A549 (cell line): ENCODE results near the gene PISD. TPM values are rescaled to one million over a fixed set of nuclear protein-coding genes. Genes with fewer than 3 reads are reported as not detected.

Experiments used
- ATAC-seq, 2 experiments: fragments of 200-7000 bp in 1 of 2; fragments of >200 bp in 1 of 2; cut with Nextera tagmentation in 1 of 2; cut with Tn5 transposase in 1 of 2; 3 replicates each; pipeline versions ENCODE4 v1.8.0 to v1.9.1; 2018 to 2020; ENCODE audit warnings: mild to moderate bottlenecking in 1 of 2, moderate library complexity in 1 of 2
- CTCF ChIA-PET: fragments of 300-600 bp; sonication (Branson Sonifier 250); formaldehyde crosslinking; extraction: SDS; loops from one replicate; lab custom pipeline; 2021; ENCODE audit warnings: antibody characterized with exemption, inconsistent platforms; lab: Yijun Ruan, JAX
- POLR2A ChIA-PET: fragments of 350-600 bp; formaldehyde crosslinking; extraction: SDS; loops from one replicate; lab custom pipeline; 2021; ENCODE audit warnings: antibody characterized with exemption, inconsistent platforms; lab: Yijun Ruan, JAX
- DNase-seq, 2 experiments: peaks; one replicate each; pipeline versions ENCODE4 v3.0.0 to v3.0.0-alpha.2; 2011 to 2016; ENCODE audit warnings: low read depth in 1 of 2, low spot score in 1 of 2
- FAIRE-seq: peaks from 2 replicates; lab custom pipeline; 2011; peaks lifted over from hg19 to GRCh38; lab: Jason Lieb, UNC
- H3K27ac ChIP-seq, 2 experiments: fragments of >200 bp; sonication (Bioruptor Twin); formaldehyde crosslinking; 3 replicates each; pipeline ENCODE4 v1.5.1; 2016 to 2017
- H3K4me1 ChIP-seq: fragments of >200 bp; sonication (Bioruptor Twin); formaldehyde crosslinking; 3 replicates; pipeline ENCODE4 v1.6.1; 2016
- H3K4me2 ChIP-seq: fragments of >200 bp; sonication (Bioruptor Twin); formaldehyde crosslinking; 3 replicates; pipeline ENCODE4 v1.6.1; 2016
- H3K4me3 ChIP-seq: fragments of >200 bp; sonication (Bioruptor Twin); formaldehyde crosslinking; 3 replicates; pipeline ENCODE4 v1.5.1; 2016
- H3K9me3 ChIP-seq: fragments of >200 bp; sonication (Bioruptor Twin); formaldehyde crosslinking; 3 replicates; pipeline ENCODE4 v1.6.1; 2016
- BHLHE40 ChIP-seq: IDR thresholded peaks from 2 replicates; pipeline ENCODE4 v1.6.1; 2012; ENCODE audit warnings: low read depth, low read length, inconsistent platforms
- ELK1 ChIP-seq: fragments of 150-350 bp; IDR thresholded peaks from 2 replicates; pipeline ENCODE4 v1.6.1; 2014; ENCODE audit warnings: low read depth, mild to moderate bottlenecking, low read length
- FOXS1 ChIP-seq: fragments of 250-450 bp; sonication (Bioruptor Pico); IDR thresholded peaks from 2 replicates; pipeline ENCODE4 v1.5.0; 2020; ENCODE audit warnings: mild to moderate bottlenecking, moderate library complexity
- GATA3 ChIP-seq: IDR thresholded peaks from 2 replicates; pipeline ENCODE4 v1.6.1; 2012; ENCODE audit warnings: borderline replicate concordance
- HDAC2 ChIP-seq: fragments of 200-600 bp; sonication (generic); IDR thresholded peaks from 2 replicates; pipeline ENCODE4 v1.6.1; 2016
- HES2 ChIP-seq: fragments of >200 bp; sonication (Bioruptor Twin); formaldehyde crosslinking; IDR thresholded peaks from 2 replicates; pipeline ENCODE4 v1.6.1; 2016
- HOXA7 ChIP-seq: fragments of 250-450 bp; sonication (Bioruptor Pico); IDR thresholded peaks from 2 replicates; pipeline ENCODE4 v1.5.0; 2020; ENCODE audit warnings: mild to moderate bottlenecking, moderate library complexity
- HOXB5 ChIP-seq: fragments of 250-450 bp; sonication (Bioruptor Pico); IDR thresholded peaks from 2 replicates; pipeline ENCODE4 v1.5.0; 2020; ENCODE audit warnings: mild to moderate bottlenecking, moderate library complexity
- KDM1A ChIP-seq: fragments of 200-600 bp; sonication (generic); IDR thresholded peaks from 2 replicates; pipeline ENCODE4 v1.6.1; 2016; ENCODE audit warnings: low read depth, mild to moderate bottlenecking
- KDM5A ChIP-seq: fragments of 200-600 bp; sonication (generic); IDR thresholded peaks from 2 replicates; pipeline ENCODE4 v1.6.1; 2016; ENCODE audit warnings: antibody characterized with exemption, mild to moderate bottlenecking
- MYC ChIP-seq: IDR thresholded peaks from 2 replicates; pipeline ENCODE4 v1.6.1; 2012; ENCODE audit warnings: mild to moderate bottlenecking, inconsistent platforms, low read length, improper control_type of control experiment, borderline replicate concordance
- NFE2L2 ChIP-seq: fragments of 150-350 bp; conservative IDR thresholded peaks from 2 replicates; pipeline ENCODE4 v1.6.1; 2014; ENCODE audit warnings: low read length
- POLR2A ChIP-seq: IDR thresholded peaks from 2 replicates; pipeline ENCODE4 v1.6.1; 2012; ENCODE audit warnings: mild to moderate bottlenecking, low read length
- POLR2AphosphoS2 ChIP-seq: conservative IDR thresholded peaks from 2 replicates; pipeline ENCODE4 v1.6.1; 2012; ENCODE audit warnings: low read length, improper control_type of control experiment, inconsistent platforms
- RAD21 ChIP-seq, 2 experiments: fragments of >200 bp in 1 of 2; sonication (Bioruptor Twin) in 1 of 2; formaldehyde crosslinking in 1 of 2; IDR thresholded peaks in 1 of 2; conservative IDR thresholded peaks in 1 of 2; 2 replicates in 1 of 2; 3 replicates in 1 of 2; pipeline ENCODE4 v1.6.1; 2012 to 2018; ENCODE audit warnings: inconsistent platforms in 1 of 2
- RCOR1 ChIP-seq: fragments of 150-350 bp; IDR thresholded peaks from 2 replicates; pipeline ENCODE4 v1.6.1; 2014; ENCODE audit warnings: antibody characterized with exemption, low read length, low read depth
- TFCP2L1 ChIP-seq: fragments of 250-450 bp; sonication (Bioruptor Pico); IDR thresholded peaks from 2 replicates; pipeline ENCODE4 v1.5.0; 2021; ENCODE audit warnings: mild to moderate bottlenecking
- TP53 ChIP-seq: fragments of 250-450 bp; sonication (Bioruptor Pico); IDR thresholded peaks from 2 replicates; pipeline ENCODE4 v1.5.0; 2021; ENCODE audit warnings: mild to moderate bottlenecking, moderate library complexity
- ZC3H11A ChIP-seq: fragments of 450-650 bp; IDR thresholded peaks from 2 replicates; pipeline ENCODE4 v1.6.1; 2014; ENCODE audit warnings: antibody characterized with exemption, mild to moderate bottlenecking
- ZNF302 ChIP-seq: fragments of 250-450 bp; sonication (Bioruptor Pico); IDR thresholded peaks from 2 replicates; pipeline ENCODE4 v1.9.0; 2021; ENCODE audit warnings: inconsistent platforms, mild to moderate bottlenecking, moderate library complexity
- WGBS: methylation state at CpG from one replicate; pipeline ENCODE4 v1.1.6; 2017; ENCODE audit errors: missing lambda C conversion rate; 5-methylcytosine and 5-hydroxymethylcytosine counted together
- polyA plus RNA-seq, 4 experiments: library from polyadenylated mRNA; depleted of rRNA in 3 of 4; stranded (reverse); fragments of >200 nt; fragmentation: RNase III in 1 of 4; extraction: RNeasy Plus Mini Kit Qiagen cat#74134 plus additional on column Dnase treatment in 1 of 4; gene quantifications; 2 replicates in 3 of 4; 3 replicates in 1 of 4; pipeline ENCODE4 v1.2.3, GENCODE V29; 2011 to 2017
- TF ChIP-seq, protein P1 (sequence below): fragments of 250-450 bp; sonication (Bioruptor Pico); IDR thresholded peaks from 2 replicates; pipeline ENCODE4 v1.5.0; 2021; ENCODE audit warnings: mild to moderate bottlenecking, moderate library complexity, borderline replicate concordance
- TF ChIP-seq, protein P2 (sequence below): fragments of 450-650 bp; IDR thresholded peaks from 2 replicates; pipeline ENCODE4 v1.6.1; 2014; ENCODE audit warnings: antibody characterized with exemption
- TF ChIP-seq, protein P3 (sequence below): IDR thresholded peaks from 2 replicates; pipeline ENCODE4 v1.6.1; 2012

The PISD gene
- polyA plus RNA-seq, 2 of the 4 experiments (the other 2 are of a cell fraction), result 11.0 to 17.3 TPM

GRCh38 chr22:31605851-31606585 is 56.0 kb downstream of the PISD start:
- H3K9me3 ChIP-seq, result no peaks in the 10 kb centered on the region
- no peak for DNase-seq
- WGBS, result 94% methylated on average over 9 of the region's 9 CpGs
- CTCF ChIA-PET, result interaction anchor here (2.0 kb wide), 1 partner anchor 8 kb away, joined by 5 read pairs; no protein-coding TSS in a partner anchor
- no peak for FAIRE-seq
- no peak for ATAC-seq
- H3K4me1 ChIP-seq, result 0 out of 3 replicates have a peak, but pooled peaks cover 3% of the 10 kb centered on the region
- POLR2A ChIA-PET, result no interaction called here
- TF ChIP-seq HOXA7 (no peak), ZC3H11A (no peak), ZNF302 (CRISPR knock-in tag) (no peak), HOXB5 (CRISPR knock-in tag) (no peak), TP53 (no peak), GATA3 (no peak)
- H3K27ac ChIP-seq, result no peak overlapping the region
- no peak overlapping the region for H3K4me3 ChIP-seq
- no peak overlapping the region for H3K4me2 ChIP-seq

DNA sequence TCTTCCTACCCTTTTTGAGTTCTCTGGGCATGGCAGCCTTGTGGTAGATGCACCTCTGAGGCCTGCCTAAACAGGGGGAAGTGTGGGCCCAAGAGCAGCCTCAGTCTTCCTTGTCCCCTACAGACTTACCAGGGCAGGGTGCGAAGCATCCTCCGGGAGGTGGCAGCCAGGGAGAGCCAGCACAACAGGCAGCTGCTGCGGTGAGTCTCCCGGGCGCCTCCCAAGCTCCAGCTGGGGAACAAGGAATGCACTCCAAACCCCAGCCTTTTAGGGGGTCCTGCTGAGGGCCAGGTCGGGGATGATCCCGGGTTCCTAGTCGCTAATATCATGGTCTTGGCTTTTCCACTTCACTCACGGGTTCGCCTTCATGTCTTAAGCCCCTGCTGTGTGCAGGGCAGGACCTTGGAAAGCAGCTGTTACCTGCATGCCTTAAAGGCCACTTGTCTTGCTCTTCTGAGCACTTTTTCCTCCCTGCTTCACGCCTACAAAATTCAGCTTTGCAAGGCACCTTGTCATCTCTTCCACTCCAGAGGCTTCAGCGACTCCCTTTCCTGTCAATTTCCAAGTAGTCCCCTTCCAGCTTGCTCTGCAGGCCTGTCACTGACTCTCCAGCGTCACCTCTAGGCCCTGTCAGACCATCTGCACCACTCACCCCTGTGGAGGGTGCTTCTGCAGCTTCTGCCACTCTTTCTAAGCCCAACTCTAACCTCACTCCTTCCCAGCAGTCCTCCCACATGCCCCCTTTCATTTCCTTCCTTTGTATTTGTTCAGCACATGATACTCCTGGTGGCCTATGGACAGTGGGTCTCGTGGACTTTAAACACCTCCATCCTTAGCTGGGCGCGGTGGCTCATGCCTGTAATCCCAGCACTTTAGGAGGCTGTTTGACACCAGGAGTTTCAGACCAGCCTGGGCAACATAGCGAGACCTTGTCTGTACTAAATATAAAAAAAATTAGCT is 57.0 kb downstream of the PISD start:
- 0 out of 3 replicates have a peak, but pooled peaks cover 3% of the 10 kb centered on the region for H3K4me1 ChIP-seq
- no peak overlapping the region for H3K4me3 ChIP-seq
- no peak for TF ChIP-seq POLR2AphosphoS2
- no peak for TF ChIP-seq POLR2A
- no peak for TF ChIP-seq HES2
- no peak for TF ChIP-seq GATA3
- no peak for TF ChIP-seq ELK1
- TF ChIP-seq NFE2L2, result no peak
- TF ChIP-seq KDM5A, result no peak
- TF ChIP-seq, protein P1, sequence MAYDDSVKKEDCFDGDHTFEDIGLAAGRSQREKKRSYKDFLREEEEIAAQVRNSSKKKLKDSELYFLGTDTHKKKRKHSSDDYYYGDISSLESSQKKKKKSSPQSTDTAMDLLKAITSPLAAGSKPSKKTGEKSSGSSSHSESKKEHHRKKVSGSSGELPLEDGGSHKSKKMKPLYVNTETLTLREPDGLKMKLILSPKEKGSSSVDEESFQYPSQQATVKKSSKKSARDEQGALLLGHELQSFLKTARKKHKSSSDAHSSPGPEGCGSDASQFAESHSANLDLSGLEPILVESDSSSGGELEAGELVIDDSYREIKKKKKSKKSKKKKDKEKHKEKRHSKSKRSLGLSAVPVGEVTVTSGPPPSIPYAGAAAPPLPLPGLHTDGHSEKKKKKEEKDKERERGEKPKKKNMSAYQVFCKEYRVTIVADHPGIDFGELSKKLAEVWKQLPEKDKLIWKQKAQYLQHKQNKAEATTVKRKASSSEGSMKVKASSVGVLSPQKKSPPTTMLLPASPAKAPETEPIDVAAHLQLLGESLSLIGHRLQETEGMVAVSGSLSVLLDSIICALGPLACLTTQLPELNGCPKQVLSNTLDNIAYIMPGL (CRISPR knock-in tag), result no peak
- no peak for TF ChIP-seq FOXS1 (CRISPR knock-in tag)
- no peak for TF ChIP-seq HDAC2
- no peak for TF ChIP-seq KDM1A
- TF ChIP-seq TP53, result no peak
- no peak for TF ChIP-seq RCOR1
- no peak for TF ChIP-seq BHLHE40
- TF ChIP-seq TFCP2L1, result no peak
- TF ChIP-seq, protein P2, sequence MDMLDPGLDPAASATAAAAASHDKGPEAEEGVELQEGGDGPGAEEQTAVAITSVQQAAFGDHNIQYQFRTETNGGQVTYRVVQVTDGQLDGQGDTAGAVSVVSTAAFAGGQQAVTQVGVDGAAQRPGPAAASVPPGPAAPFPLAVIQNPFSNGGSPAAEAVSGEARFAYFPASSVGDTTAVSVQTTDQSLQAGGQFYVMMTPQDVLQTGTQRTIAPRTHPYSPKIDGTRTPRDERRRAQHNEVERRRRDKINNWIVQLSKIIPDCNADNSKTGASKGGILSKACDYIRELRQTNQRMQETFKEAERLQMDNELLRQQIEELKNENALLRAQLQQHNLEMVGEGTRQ, result no peak
- no peak for TF ChIP-seq MYC
- no peak for TF ChIP-seq RAD21 (conservative IDR thresholded peaks at IDR 0.05 in 1 of 2, IDR thresholded peaks at IDR 0.05 in 1 of 2)
- TF ChIP-seq, protein P3, sequence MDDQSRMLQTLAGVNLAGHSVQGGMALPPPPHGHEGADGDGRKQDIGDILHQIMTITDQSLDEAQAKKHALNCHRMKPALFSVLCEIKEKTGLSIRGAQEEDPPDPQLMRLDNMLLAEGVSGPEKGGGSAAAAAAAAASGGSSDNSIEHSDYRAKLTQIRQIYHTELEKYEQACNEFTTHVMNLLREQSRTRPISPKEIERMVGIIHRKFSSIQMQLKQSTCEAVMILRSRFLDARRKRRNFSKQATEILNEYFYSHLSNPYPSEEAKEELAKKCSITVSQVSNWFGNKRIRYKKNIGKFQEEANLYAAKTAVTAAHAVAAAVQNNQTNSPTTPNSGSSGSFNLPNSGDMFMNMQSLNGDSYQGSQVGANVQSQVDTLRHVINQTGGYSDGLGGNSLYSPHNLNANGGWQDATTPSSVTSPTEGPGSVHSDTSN, result no peak
- FAIRE-seq, result no peak
- 84% methylated on average over 11 of the region's 17 CpGs for WGBS
- ChIA-PET CTCF (interaction anchor here (0.7 to 2.0 kb wide), 2 partner anchors 9 to 750 kb away, joined by 3 to 5 read pairs; no protein-coding TSS in a partner anchor), POLR2A (no interaction called here)
- no peaks in the 10 kb centered on the region for H3K9me3 ChIP-seq
- no peak for DNase-seq
- H3K4me2 ChIP-seq, result no peak overlapping the region
- ATAC-seq, result no peak
- H3K27ac ChIP-seq, result no peak overlapping the region
